Progenitor cell of endocrine pancreas (in vitro differentiated cells): ENCODE data around the gene CLPTM1L. TPM values are rescaled to one million over a fixed set of nuclear protein-coding genes. Genes with fewer than 3 reads are reported as not detected.

Experiments used
- DNase-seq: peaks from one replicate; pipeline ENCODE4 v3.0.0; 2021; ENCODE audit warnings: low spot score; ENCODE audit not compliant: unreplicated experiment
- H3K27ac Mint-ChIP-seq: 2 replicates; pipeline ENCODE4 v1.8.0; 2021; ENCODE audit warnings: mild to moderate bottlenecking, moderate library complexity, mixed read lengths
- H3K27me3 Mint-ChIP-seq: 2 replicates; pipeline ENCODE4 v1.8.0; 2021; ENCODE audit warnings: mixed read lengths
- H3K36me3 Mint-ChIP-seq: 2 replicates; pipeline ENCODE4 v1.8.0; 2022; ENCODE audit warnings: mixed read lengths; ENCODE audit not compliant: insufficient read depth
- H3K4me1 Mint-ChIP-seq: 2 replicates; pipeline ENCODE4 v1.8.0; 2021; ENCODE audit warnings: low read depth, mixed read lengths
- H3K4me3 Mint-ChIP-seq: 2 replicates; pipeline ENCODE4 v1.8.0; 2021; ENCODE audit warnings: low read depth, mild to moderate bottlenecking, moderate library complexity, mixed read lengths
- H3K9me3 Mint-ChIP-seq: 2 replicates; pipeline ENCODE4 v1.8.0; 2021; ENCODE audit warnings: low read depth, mixed read lengths
- CTCF ChIP-seq: fragments of 200-600 bp; sonication (generic); IDR thresholded peaks from one replicate; pipeline ENCODE4 v1.5.0; 2021; ENCODE audit warnings: antibody characterized with exemption, mild to moderate bottlenecking; ENCODE audit not compliant: unreplicated experiment
- total RNA-seq: library from RNA; stranded (reverse); gene quantifications from 2 replicates; pipeline ENCODE4 v1.2.1, GENCODE V29; 2021

CLPTM1L gene
- total RNA-seq, 1 donor from 2014 or later = 95.4 TPM

DNA sequence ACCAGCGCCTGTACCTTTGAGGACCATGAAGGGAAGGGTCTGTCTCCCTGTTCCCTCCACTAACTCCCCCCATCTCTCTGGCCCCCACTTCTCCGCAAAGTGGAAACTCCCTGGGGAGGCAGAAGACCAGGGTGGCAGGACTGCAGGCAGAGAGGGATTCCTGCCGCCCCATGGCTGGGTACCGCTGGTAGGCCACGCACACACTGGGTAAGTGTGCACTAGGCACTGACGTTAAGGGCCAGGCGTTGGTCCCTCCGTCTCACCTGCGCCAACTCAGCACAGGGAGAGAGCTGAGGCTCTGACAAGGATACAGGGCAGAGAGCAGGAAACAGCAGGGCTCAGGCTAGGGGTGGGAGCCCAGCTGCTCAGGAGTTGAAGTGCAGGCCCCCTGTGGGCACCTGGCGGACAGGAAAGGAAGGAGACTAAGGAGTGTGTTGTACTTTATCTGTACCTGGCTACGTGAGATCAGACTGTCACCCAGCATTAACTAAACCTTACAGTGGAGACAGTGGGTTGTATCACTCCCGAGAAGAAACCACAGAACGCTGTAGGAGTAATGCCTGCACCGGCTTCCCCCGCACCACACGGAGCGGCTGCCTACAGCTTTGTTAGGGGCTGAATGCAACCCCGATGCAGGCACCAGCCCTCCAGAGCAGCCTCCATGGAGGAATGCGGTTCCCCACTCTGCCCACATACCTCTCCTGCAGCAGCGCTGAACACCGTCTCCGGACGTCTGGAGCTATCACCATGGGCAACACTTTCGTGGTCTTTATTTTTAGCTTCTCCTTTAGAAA lies 34.2 kb upstream of the CLPTM1L start:
- no peak overlapping the region for H3K27ac Mint-ChIP-seq
- no peaks in the 10 kb centered on the region for H3K4me1 Mint-ChIP-seq
- no peaks in the 10 kb centered on the region for H3K36me3 Mint-ChIP-seq

GRCh38 chr5:1378096-1378495 lies 33.2 kb upstream of the CLPTM1L start:
- DNase-seq = no peak
- Mint-ChIP-seq H3K4me3 (no peak overlapping the region), H3K27ac (no peak overlapping the region), H3K27me3 (peaks cover 50% of the 10 kb centered on the region), H3K4me1 (no peaks in the 10 kb centered on the region), H3K36me3 (no peaks in the 10 kb centered on the region), H3K9me3 (peaks cover 4% of the 10 kb centered on the region)
- TF ChIP-seq CTCF = no peak

More for the DNA sequence above, 34.2 kb upstream of the CLPTM1L start:
- H3K9me3 Mint-ChIP-seq = peaks cover 4% of the 10 kb centered on the region
- no peak for TF ChIP-seq CTCF
- no peak for DNase-seq
- H3K27me3 Mint-ChIP-seq = peaks cover 57% of the 10 kb centered on the region
- no peak overlapping the region for H3K4me3 Mint-ChIP-seq

DNA sequence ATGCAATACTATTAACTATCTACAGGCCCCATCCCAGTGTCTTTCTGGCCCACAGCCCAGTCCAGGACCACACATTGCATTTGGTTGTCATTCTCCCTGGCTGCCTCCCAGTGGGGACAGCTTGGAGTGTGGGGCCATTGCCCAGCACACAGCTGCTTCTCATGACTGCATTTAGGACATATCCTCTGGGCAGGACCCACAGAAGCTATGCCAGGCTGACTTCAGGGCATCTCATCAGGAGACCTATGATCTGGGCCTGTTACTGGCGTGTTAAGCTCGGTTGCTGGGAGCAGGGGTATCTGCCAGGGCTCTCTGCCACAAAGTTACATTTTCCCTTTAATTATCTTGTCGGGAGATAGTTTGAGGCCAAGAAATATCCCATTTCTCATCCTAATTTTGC lies 32.1 kb upstream of the CLPTM1L start:
- no peak for DNase-seq
- no peaks in the 10 kb centered on the region for H3K4me1 Mint-ChIP-seq
- peaks cover 4% of the 10 kb centered on the region for H3K9me3 Mint-ChIP-seq
- no peak overlapping the region for H3K27ac Mint-ChIP-seq
- peaks cover 55% of the 10 kb centered on the region for H3K27me3 Mint-ChIP-seq
- H3K4me3 Mint-ChIP-seq = no peak overlapping the region
- no peaks in the 10 kb centered on the region for H3K36me3 Mint-ChIP-seq
- TF ChIP-seq CTCF = no peak

DNA sequence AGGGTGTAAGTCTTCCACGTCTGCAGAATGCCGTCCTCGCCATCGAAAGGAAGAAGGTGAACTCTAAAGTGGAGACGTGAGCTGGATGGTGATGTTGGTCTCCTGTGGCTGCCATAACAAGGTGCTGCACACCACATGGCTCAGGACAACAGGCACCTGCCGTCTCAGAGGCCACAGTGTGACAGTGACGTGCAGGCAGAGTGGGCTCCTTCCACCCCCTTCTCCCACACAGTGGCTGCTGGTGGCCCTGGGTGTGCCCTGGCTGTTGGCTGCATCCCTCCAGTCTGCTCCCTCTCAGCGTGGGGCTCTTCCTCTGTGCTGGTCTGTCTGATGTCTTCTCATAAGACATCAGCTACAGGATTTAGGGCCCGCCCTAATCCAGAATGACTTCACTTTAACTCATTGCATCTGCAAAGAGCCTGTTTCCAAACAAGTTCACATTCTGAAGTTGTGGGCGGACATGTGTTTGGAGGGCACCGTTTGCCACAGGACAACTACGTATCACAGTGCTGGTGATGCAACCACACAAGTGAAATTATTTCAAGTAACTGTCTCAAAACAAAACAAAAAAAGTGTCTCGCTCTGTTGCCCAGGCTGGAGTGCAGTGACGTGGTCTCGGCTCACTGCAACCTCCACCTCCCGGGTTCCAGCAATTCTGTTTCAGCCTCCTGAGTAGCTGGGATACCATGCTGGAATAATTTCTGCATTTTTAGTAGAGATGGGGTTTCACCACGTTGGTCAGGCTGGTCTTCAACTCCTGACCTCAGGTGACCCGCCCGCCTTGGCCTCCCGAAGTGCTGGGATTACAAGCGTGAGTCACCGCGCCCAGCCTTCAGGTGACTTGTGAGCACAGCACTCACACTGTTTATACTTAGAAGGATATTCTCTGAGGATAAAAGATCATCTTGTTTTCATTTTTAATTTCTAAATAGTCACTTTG lies 31.2 kb upstream of the CLPTM1L start:
- H3K27ac Mint-ChIP-seq = no peak overlapping the region
- no peak for DNase-seq
- H3K27me3 Mint-ChIP-seq = peaks cover 54% of the 10 kb centered on the region
- H3K36me3 Mint-ChIP-seq = no peaks in the 10 kb centered on the region
- H3K4me1 Mint-ChIP-seq = no peaks in the 10 kb centered on the region
- TF ChIP-seq CTCF = no peak
- H3K4me3 Mint-ChIP-seq = no peak overlapping the region
- peaks cover 4% of the 10 kb centered on the region for H3K9me3 Mint-ChIP-seq

- no peak for DNase-seq
- H3K36me3 Mint-ChIP-seq = no peaks in the 10 kb centered on the region
- H3K4me1 Mint-ChIP-seq = no peaks in the 10 kb centered on the region
- H3K27ac Mint-ChIP-seq = no peak overlapping the region
- no peak overlapping the region for H3K4me3 Mint-ChIP-seq
- H3K27me3 Mint-ChIP-seq = peaks cover 55% of the 10 kb centered on the region
- TF ChIP-seq CTCF = no peak
- peaks cover 2% of the 10 kb centered on the region for H3K9me3 Mint-ChIP-seq
These were observed 29.8 kb upstream of the CLPTM1L start for GRCh38 chr5:1374679-1375055.
